Measurements from ENCODE around the gene ANKRD12. TPM values are rescaled to one million over a fixed set of nuclear protein-coding genes. Genes with fewer than 3 reads are reported as not detected.

Gene ANKRD12
- total RNA-seq, 1 experiment from 2014 or later: 23.5 TPM

DNA sequence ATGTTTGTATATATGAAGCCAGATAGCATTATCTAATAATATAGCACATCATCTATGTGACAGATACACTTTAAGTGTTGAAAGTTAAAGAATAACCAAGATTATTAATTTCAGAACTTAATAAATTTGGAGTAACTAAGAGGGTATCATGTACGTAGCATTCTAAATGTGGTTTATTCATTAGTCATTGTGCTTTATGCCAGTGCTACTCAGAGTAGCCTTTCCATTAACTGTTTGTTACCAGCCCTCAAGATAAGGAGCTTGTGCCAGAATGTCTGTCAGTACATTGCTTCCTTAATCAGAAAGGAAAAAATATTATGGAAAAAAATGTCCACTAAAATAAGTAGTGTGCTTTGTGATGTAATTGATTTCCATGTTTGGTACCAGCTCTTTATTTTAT, 103.1 kb downstream of the ANKRD12 start:
- Histone ChIP-seq H3K27ac (ENCODE audit: low read depth, low read length) (no peak overlapping the region), H3K4me2 (ENCODE audit: low read length) (no peak overlapping the region), H4K20me1 (ENCODE audit: insufficient read depth) (no peaks in the 10 kb centered on the region; the same call in 1 of the 2 replicates), H3K4me3 (replicated peaks in 1 of 2; ENCODE audit: low read depth in 1 of 2, low read length in 2 of 2) (no peak overlapping the region), H2AFZ (ENCODE audit: low read depth, low read length, poor library complexity, severe bottlenecking) (no peak overlapping the region), H3K27me3 (ENCODE audit: insufficient read depth, low read length) (no peaks in the 10 kb centered on the region), H3K9me3 (ENCODE audit: control insufficient read depth in 1 of 2, insufficient read depth in 1 of 2, low read depth in 1 of 2, low read length in 2 of 2) (no peaks in the 10 kb centered on the region), H3K9ac (ENCODE audit: low read length) (no peak overlapping the region), H3K79me2 (ENCODE audit: insufficient read depth, low read length) (no peaks in the 10 kb centered on the region), H3K9me2 (ENCODE audit: insufficient read depth) (no peaks in the 10 kb centered on the region), H3K36me3 (ENCODE audit: control insufficient read depth in 1 of 2, insufficient read depth in 2 of 2, low read length in 2 of 2) (no peaks in the 10 kb centered on the region), H3K4me1 (ENCODE audit: control insufficient read depth in 1 of 2, insufficient read depth in 2 of 2, low read length in 2 of 2) (no peaks in the 10 kb centered on the region)
- intact Hi-C loops (cut with micrococcal nuclease): no loop called here
- ChIA-PET CTCF (no interaction called here), RAD21 (ENCODE audit: low non-redundant PET in 1 of 2, low total read pairs in 2 of 2, uncharacterized antibody in 2 of 2, unreplicated experiment in 2 of 2) (no interaction called here), POLR2A (no interaction called here)
- no peak for DNase-seq (ENCODE audit: low read depth, low spot score)
- BruUV-seq (replicated peaks): no TSS peak
- no peak for ATAC-seq
- no peak for TF ChIP-seq CEBPB (IDR thresholded peaks at IDR 0.05; ENCODE audit: low read depth)
- no peak for TF ChIP-seq EGR1 (IDR thresholded peaks at IDR 0.05; ENCODE audit: low read depth)
- TF ChIP-seq EZH2 (IDR thresholded peaks at IDR 0.05): no peak
- TF ChIP-seq POLR2A (IDR thresholded peaks at IDR 0.05; ENCODE audit: borderline replicate concordance, extremely low read depth, insufficient read depth, insufficient read length): no peak
- TF ChIP-seq ZNF274 (IDR thresholded peaks at IDR 0.05; ENCODE audit: low read depth, low read length): no peak
- TF ChIP-seq FOSL1 (IDR thresholded peaks at IDR 0.05; ENCODE audit: low read depth): no peak
- no peak for TF ChIP-seq TCF7L2 (IDR thresholded peaks at IDR 0.05; ENCODE audit: borderline replicate concordance, extremely low read depth, insufficient read depth, insufficient read length)

DNA sequence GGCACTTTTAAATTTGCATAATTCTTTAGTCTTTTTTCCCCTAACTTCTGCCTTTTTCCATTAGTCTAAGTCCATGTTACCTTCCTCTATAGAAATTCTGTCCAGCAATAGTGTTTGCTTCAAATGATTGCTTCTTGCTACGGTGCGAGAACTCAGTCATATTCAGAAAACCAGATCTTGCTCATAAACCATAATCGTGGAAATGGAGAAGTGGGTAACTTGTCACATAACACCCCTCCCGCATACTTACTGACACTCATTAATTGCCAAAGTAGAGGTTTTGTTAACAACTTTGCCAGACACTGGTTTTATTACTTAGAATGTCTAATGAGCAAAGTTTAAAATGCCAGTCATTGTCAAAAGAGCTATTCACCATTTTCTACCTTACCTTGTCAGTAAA, 103.7 kb downstream of the ANKRD12 start:
- H2AFZ ChIP-seq (ENCODE audit: low read depth, low read length, poor library complexity, severe bottlenecking): no peak overlapping the region
- POLR2A ChIA-PET: no interaction called here
- H3K4me3 ChIP-seq (replicated peaks in 1 of 2; ENCODE audit: low read depth in 1 of 2, low read length in 2 of 2): no peak overlapping the region
- no peaks in the 10 kb centered on the region for H3K4me1 ChIP-seq (ENCODE audit: control insufficient read depth in 1 of 2, insufficient read depth in 2 of 2, low read length in 2 of 2)
- BruUV-seq (replicated peaks): no TSS peak
- CTCF ChIA-PET: no interaction called here
- H3K4me2 ChIP-seq (ENCODE audit: low read length): no peak overlapping the region
- H3K79me2 ChIP-seq (ENCODE audit: insufficient read depth, low read length): no peaks in the 10 kb centered on the region
- H4K20me1 ChIP-seq (ENCODE audit: insufficient read depth): no peaks in the 10 kb centered on the region; the same call in 1 of the 2 replicates
- ATAC-seq: no peak
- RAD21 ChIA-PET (ENCODE audit: low non-redundant PET in 1 of 2, low total read pairs in 2 of 2, uncharacterized antibody in 2 of 2, unreplicated experiment in 2 of 2): no interaction called here
- DNase-seq (ENCODE audit: low read depth, low spot score): no peak
- no peaks in the 10 kb centered on the region for H3K27me3 ChIP-seq (ENCODE audit: insufficient read depth, low read length)
- H3K36me3 ChIP-seq (ENCODE audit: control insufficient read depth in 1 of 2, insufficient read depth in 2 of 2, low read length in 2 of 2): no peaks in the 10 kb centered on the region
- H3K27ac ChIP-seq (ENCODE audit: low read depth, low read length): no peak overlapping the region
- H3K9ac ChIP-seq (ENCODE audit: low read length): no peak overlapping the region
- H3K9me2 ChIP-seq (ENCODE audit: insufficient read depth): no peaks in the 10 kb centered on the region
- no peaks in the 10 kb centered on the region for H3K9me3 ChIP-seq (ENCODE audit: control insufficient read depth in 1 of 2, insufficient read depth in 1 of 2, low read depth in 1 of 2, low read length in 2 of 2)
- intact Hi-C loops (cut with micrococcal nuclease): no loop called here
- no peak for TF ChIP-seq TCF7L2 (IDR thresholded peaks at IDR 0.05; ENCODE audit: borderline replicate concordance, extremely low read depth, insufficient read depth, insufficient read length)
- TF ChIP-seq, protein P1, sequence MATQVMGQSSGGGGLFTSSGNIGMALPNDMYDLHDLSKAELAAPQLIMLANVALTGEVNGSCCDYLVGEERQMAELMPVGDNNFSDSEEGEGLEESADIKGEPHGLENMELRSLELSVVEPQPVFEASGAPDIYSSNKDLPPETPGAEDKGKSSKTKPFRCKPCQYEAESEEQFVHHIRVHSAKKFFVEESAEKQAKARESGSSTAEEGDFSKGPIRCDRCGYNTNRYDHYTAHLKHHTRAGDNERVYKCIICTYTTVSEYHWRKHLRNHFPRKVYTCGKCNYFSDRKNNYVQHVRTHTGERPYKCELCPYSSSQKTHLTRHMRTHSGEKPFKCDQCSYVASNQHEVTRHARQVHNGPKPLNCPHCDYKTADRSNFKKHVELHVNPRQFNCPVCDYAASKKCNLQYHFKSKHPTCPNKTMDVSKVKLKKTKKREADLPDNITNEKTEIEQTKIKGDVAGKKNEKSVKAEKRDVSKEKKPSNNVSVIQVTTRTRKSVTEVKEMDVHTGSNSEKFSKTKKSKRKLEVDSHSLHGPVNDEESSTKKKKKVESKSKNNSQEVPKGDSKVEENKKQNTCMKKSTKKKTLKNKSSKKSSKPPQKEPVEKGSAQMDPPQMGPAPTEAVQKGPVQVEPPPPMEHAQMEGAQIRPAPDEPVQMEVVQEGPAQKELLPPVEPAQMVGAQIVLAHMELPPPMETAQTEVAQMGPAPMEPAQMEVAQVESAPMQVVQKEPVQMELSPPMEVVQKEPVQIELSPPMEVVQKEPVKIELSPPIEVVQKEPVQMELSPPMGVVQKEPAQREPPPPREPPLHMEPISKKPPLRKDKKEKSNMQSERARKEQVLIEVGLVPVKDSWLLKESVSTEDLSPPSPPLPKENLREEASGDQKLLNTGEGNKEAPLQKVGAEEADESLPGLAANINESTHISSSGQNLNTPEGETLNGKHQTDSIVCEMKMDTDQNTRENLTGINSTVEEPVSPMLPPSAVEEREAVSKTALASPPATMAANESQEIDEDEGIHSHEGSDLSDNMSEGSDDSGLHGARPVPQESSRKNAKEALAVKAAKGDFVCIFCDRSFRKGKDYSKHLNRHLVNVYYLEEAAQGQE (IDR thresholded peaks at IDR 0.05; ENCODE audit: low read depth): no peak
- TF ChIP-seq ZFX (IDR thresholded peaks at IDR 0.05): no peak
- TF ChIP-seq, protein P2, sequence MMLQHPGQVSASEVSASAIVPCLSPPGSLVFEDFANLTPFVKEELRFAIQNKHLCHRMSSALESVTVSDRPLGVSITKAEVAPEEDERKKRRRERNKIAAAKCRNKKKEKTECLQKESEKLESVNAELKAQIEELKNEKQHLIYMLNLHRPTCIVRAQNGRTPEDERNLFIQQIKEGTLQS (IDR thresholded peaks at IDR 0.05): no peak
- no peak for TF ChIP-seq CEBPB (IDR thresholded peaks at IDR 0.05; ENCODE audit: low read depth)
- TF ChIP-seq FOSL1 (IDR thresholded peaks at IDR 0.05; ENCODE audit: low read depth): no peak
- no peak for TF ChIP-seq EZH2 (IDR thresholded peaks at IDR 0.05)
- no peak for TF ChIP-seq CBX3 (IDR thresholded peaks at IDR 0.05; ENCODE audit: low read depth)
- TF ChIP-seq POLR2AphosphoS5 (IDR thresholded peaks at IDR 0.05; ENCODE audit: low read depth, low read length): no peak
- TF ChIP-seq EGR1 (IDR thresholded peaks at IDR 0.05; ENCODE audit: low read depth): no peak
- no peak for TF ChIP-seq JUND (IDR thresholded peaks at IDR 0.05)
- TF ChIP-seq RAD21 (IDR thresholded peaks at IDR 0.05; ENCODE audit: low read depth): no peak
- TF ChIP-seq YY1 (IDR thresholded peaks at IDR 0.05; ENCODE audit: extremely low read depth, insufficient replicate concordance, low read depth, low read length): no peak
- TF ChIP-seq, protein P3, sequence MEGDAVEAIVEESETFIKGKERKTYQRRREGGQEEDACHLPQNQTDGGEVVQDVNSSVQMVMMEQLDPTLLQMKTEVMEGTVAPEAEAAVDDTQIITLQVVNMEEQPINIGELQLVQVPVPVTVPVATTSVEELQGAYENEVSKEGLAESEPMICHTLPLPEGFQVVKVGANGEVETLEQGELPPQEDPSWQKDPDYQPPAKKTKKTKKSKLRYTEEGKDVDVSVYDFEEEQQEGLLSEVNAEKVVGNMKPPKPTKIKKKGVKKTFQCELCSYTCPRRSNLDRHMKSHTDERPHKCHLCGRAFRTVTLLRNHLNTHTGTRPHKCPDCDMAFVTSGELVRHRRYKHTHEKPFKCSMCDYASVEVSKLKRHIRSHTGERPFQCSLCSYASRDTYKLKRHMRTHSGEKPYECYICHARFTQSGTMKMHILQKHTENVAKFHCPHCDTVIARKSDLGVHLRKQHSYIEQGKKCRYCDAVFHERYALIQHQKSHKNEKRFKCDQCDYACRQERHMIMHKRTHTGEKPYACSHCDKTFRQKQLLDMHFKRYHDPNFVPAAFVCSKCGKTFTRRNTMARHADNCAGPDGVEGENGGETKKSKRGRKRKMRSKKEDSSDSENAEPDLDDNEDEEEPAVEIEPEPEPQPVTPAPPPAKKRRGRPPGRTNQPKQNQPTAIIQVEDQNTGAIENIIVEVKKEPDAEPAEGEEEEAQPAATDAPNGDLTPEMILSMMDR (IDR thresholded peaks at IDR 0.05 in 2 of 3, conservative IDR thresholded peaks at IDR 0.05 in 1 of 3; ENCODE audit: borderline replicate concordance in 1 of 3, insufficient read depth in 1 of 3, low read depth in 2 of 3, low read length in 2 of 3): no peak
- no peak for TF ChIP-seq SIN3A (IDR thresholded peaks at IDR 0.05; ENCODE audit: low read depth)
